NCI-H82 (cell line): ENCODE results near the gene CACNA1H.

ENCODE experiments used
- DNase-seq: peaks from one replicate; lab custom pipeline; 2025; lab: John Stamatoyannopoulos, UW

Gene CACNA1H

GRCh38 chr16:1152651-1153259 lies at the start of gene CACNA1H:
Gene CACNA1H (plus strand): TSS chr16:1153106. CDS start chr16:1153738, 632 bp downstream.
- DNase-seq = no peak

DNA sequence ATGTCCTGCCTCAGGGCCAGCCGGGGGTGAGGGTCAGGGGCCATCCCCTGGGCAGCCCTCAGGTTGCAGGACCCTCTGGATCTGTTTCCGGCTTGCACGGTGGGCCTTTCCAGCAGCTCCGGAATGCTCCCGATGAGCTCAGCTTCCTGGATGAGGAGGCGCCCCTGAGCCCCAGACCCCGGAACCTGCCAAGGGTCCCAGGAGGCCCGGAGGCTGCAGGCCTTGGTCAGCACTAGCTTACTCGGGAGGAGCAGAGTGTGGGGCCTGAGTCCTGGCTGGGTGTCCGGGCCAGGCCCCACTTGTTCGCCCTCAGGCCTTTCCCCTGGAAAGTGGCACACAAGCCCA lies 49.3 kb upstream of the CACNA1H start:
- no peak for DNase-seq

DNA sequence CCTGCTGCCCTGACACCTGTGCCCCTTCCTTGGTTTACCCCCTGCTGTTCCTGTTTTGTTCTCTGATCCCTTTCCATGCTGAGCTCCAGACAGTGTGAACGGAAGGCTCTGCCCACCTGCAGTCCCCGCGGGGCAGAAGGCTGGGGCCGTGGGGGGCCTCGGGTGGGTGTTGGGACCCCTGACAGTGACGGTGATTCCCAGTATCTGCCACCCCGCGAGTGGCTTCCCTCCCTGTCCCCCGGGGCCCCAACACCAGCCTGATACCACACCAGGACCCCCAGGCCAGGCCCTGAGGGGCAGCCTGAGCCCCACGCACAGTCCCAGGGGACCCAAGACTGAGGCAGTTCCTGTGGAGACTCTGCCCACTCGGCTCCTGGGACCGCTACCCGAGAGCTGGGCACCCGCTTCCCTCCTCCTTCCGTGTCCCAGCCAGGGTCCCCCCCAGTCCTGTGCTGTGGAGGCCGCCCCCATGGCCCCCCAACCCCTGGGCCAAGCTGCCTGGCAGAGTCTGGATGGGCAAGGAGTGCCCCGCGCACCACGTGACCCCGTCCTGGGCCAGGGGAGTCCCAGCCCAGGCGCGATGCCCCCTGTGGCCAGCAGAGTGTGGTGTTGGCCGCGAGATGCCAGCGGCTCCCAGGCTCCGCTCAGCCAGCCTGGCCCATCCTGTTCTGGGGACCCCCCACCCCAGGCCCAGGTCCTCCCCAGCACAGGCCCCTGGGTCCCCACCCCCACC lies 46.9 kb upstream of the CACNA1H start:
- DNase-seq = peak; percentile 72

- peak; percentile 23 for DNase-seq
Observed at GRCh38 chr16:1106659-1107058, 46.2 kb upstream of the CACNA1H start.

- DNase-seq = no peak
Observed at GRCh38 chr16:1107141-1107540, 45.8 kb upstream of the CACNA1H start.

GRCh38 chr16:1107731-1108130 lies 45.2 kb upstream of the CACNA1H start:
- no peak for DNase-seq

- peak; percentile 84 for DNase-seq
Observed at GRCh38 chr16:1108299-1109252, 44.3 kb upstream of the CACNA1H start.

DNA sequence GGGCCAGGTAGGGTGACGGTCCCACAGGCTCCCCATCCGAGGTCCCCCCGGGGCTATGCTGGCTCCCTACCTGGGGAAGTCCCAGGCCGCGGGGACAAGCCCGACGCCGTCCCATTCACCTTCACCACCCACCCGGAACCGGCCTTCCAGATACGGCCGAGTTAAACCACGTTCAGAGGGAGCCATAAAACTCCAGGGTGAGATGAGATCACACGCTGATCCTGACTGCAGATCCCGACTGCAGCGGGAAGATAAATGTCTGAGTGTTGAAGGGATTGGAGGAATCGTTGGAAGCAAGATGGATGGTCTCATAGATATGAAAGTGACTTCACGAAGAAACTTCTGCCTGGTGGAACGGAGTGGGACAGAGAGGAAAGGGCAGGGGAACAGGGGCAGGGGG lies 43.3 kb upstream of the CACNA1H start:
- no peak for DNase-seq

GRCh38 chr16:1112506-1113184 lies 40.3 kb upstream of the CACNA1H start:
- no peak for DNase-seq

DNA sequence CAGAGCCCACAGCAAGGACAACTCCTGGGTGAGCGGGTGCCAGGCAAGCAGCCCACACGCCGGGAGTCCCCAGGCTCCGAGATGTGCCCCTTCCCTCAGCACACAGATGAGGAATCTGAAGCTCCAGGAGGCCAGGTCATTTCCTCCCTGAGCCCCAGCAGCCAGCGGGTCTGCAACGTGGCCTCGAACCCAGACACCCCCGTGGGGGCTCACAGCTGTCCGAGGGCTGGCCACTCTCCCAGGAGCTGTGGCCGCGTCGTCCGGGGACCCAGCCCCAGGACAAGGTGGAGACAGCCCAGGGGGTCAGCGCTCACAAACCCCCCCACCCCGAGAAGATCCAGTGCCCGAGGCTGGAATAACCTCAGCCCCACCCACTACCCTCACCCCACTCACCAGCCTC lies 39.4 kb upstream of the CACNA1H start:
- DNase-seq = no peak

GRCh38 chr16:1113889-1114526 lies 38.9 kb upstream of the CACNA1H start:
- DNase-seq = no peak

GRCh38 chr16:1116693-1117077 lies 36.2 kb upstream of the CACNA1H start:
- DNase-seq = no peak

- DNase-seq = no peak
Observed at GRCh38 chr16:1117176-1117900, 35.6 kb upstream of the CACNA1H start.

- no peak for DNase-seq
Observed at GRCh38 chr16:1117926-1118325, 35.0 kb upstream of the CACNA1H start.

- DNase-seq = no peak
Observed at GRCh38 chr16:1119129-1119528, 33.8 kb upstream of the CACNA1H start.

DNA sequence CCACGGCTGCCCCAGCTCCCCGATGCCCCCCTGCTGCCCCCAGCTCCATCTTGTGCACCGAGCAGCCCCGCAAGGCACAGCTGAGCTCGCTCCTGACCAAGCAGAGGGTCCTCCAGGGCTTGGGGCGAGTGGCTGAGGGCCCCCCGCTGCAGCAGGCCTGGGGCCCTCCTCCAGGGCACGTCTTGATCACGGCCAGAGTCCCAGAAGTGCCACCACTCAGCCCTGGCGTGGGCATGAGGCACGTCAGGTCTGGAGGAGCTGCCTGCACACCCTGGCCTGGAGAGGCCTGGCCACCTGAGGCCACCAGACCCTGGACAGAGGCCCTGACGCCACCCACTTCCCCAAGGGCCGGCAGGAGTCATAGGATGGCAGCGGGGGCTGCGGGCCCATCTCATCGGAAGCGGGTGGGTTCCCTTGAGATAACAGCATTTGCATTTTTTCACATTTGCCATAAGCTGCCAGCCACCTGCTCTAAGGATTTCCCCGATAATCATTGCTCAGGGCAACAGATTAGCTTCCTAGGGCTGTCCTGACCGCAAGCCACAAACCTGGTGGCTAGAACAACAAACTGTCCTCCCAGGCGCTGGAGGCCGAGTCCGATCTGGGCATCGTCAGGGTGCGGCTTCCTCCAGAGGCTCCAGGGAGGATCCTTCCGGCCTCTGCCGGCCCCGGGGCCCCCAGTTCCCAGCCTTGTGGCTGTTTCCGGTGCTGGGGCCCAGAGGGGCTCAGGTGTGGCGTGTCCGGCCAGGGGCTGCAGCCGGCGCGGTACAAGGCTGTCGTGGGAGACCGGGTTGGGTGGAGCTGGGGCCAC lies 32.9 kb upstream of the CACNA1H start:
- DNase-seq = peak; percentile 48

DNA sequence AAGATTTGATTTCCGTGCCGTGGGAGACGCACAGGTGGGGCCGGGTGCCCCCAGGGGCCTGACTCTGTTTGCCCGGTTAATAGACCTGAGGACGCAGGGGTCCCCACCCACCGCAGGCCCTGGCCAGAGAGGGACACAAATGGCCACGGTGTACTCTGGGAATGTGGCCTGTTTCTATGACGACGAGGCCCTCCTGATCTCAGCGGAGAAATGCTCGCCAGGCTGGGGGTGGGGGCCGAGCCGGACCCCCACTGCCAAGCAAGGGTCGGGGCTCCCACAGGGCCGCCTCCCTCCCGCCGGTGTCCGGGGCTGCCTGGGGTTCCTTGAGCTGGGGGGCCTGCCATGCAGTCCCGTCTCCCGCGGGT lies 32.3 kb upstream of the CACNA1H start:
- no peak for DNase-seq

GRCh38 chr16:1121009-1121408 lies 31.9 kb upstream of the CACNA1H start:
- no peak for DNase-seq

DNA sequence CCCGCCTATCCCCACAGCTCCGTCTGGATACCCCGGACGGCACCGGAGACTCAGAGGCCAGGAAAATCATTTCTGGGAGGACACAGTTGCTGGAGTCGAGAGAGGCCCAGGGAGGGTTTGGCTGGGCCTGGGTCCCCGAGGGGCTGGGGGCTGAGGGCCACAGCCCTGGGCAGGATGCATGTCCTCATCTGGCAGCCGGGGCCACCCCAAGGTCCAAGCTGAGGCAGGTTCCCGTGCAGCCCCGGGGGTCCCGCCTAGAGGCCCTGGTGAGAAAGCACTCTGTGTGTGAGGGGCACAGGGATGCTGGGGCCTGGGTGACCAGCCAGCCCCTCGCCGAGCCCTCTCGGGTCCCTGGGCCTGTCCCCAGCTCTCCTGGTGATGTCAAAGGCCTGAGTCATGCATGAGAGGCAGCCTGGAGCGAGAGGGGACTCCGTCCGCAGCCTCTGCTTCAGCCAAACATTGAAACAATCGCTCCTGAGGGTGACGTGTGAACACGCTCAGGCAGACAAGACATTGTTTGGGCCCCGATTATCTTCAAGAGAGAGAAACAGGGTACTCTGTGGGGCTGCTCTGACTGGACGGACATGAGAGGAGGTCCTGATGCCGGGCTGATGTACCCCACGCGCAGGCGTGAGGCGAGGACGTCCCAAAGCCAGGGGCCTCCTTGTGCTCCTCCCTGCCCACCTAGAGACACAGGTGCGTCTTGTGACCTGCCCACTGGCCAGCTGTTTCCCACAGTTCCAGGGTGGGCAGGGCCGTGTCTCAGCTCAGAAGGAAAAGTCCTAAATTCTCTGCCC lies 31.1 kb upstream of the CACNA1H start:
- DNase-seq = no peak

- no peak for DNase-seq
Observed at GRCh38 chr16:1122398-1122765, 30.5 kb upstream of the CACNA1H start.
